Measurements from ENCODE around the gene MAL.
A peak's percentile ranks its signal among the peaks of the same experiment; 100 is the strongest.

MAL gene

GRCh38 chr2:94982675-94983074 is 42.8 kb upstream of the MAL start:
- DNase-seq (ENCODE audit: low read depth): peak; percentile 7
- no peak overlapping the region for H3K4me3 ChIP-seq (ENCODE audit: low read depth, low read length)
- no peak for TF ChIP-seq CTCF (conservative IDR thresholded peaks at IDR 0.05; ENCODE audit: low read depth, low read length)

- TF ChIP-seq CTCF (conservative IDR thresholded peaks at IDR 0.05; ENCODE audit: low read depth, low read length): no peak
- DNase-seq (ENCODE audit: low read depth): no peak
Measured at GRCh38 chr2:94984964-94985575, 40.4 kb upstream of the MAL start.

GRCh38 chr2:94985636-94986035 is 39.9 kb upstream of the MAL start:
- DNase-seq (ENCODE audit: low read depth): no peak
- no peak overlapping the region for H3K4me3 ChIP-seq (ENCODE audit: low read depth, low read length)
- no peak for TF ChIP-seq CTCF (conservative IDR thresholded peaks at IDR 0.05; ENCODE audit: low read depth, low read length)

More at GRCh38 chr2:94984964-94985575, 40.4 kb upstream of the MAL start:
- no peak overlapping the region for H3K4me3 ChIP-seq (ENCODE audit: low read depth, low read length)

GRCh38 chr2:94986392-94986963 is 39.0 kb upstream of the MAL start:
- H3K4me3 ChIP-seq (ENCODE audit: low read depth, low read length): no peak overlapping the region
- TF ChIP-seq CTCF (conservative IDR thresholded peaks at IDR 0.05; ENCODE audit: low read depth, low read length): peak; percentile 82
- DNase-seq (ENCODE audit: low read depth): peak; percentile 86

- DNase-seq (ENCODE audit: low read depth): no peak
- TF ChIP-seq CTCF (conservative IDR thresholded peaks at IDR 0.05; ENCODE audit: low read depth, low read length): no peak
- H3K4me3 ChIP-seq (ENCODE audit: low read depth, low read length): no peak overlapping the region
Measured at GRCh38 chr2:94987074-94988020, 38.2 kb upstream of the MAL start.

GRCh38 chr2:94990956-94991355 is 34.6 kb upstream of the MAL start:
- no peak for DNase-seq (ENCODE audit: low read depth)
- H3K4me3 ChIP-seq (ENCODE audit: low read depth, low read length): no peak overlapping the region
- TF ChIP-seq CTCF (conservative IDR thresholded peaks at IDR 0.05; ENCODE audit: low read depth, low read length): no peak

Data from choroid plexus epithelial cell (primary cell).